Ascending aorta (tissue), 2 donors: ENCODE data around the gene PLEKHH1. TPM values are rescaled to one million over a fixed set of nuclear protein-coding genes. Genes with fewer than 3 reads are reported as not detected.
A peak's percentile ranks its signal among the peaks of the same experiment; 100 is the strongest.

Experiments
- DNase-seq, 2 donors: peaks; one replicate each; pipeline ENCODE4 v3.0.0-alpha.2; 2019; ENCODE audit warnings: low spot score in 2 of 2
- H3K27ac ChIP-seq, 2 donors: fragments of 200-600 bp; sonication (generic); one replicate each; pipeline ENCODE4 v1.5.1; 2016 to 2017; ENCODE audit warnings: mild to moderate bottlenecking in 1 of 2
- H3K27me3 ChIP-seq: fragments of 200-600 bp; sonication (generic); one replicate; pipeline ENCODE4 v1.5.1; 2017
- H3K36me3 ChIP-seq, 2 donors: fragments of 200-600 bp; sonication (generic); one replicate each; pipeline ENCODE4 v1.5.1; 2016
- H3K4me1 ChIP-seq, 2 donors: fragments of 200-600 bp; sonication (generic); one replicate each; pipeline ENCODE4 v1.5.1; 2016 to 2017; ENCODE audit warnings: mild to moderate bottlenecking in 1 of 2
- H3K4me3 ChIP-seq, 2 donors: fragments of 200-600 bp; sonication (generic); one replicate each; pipeline ENCODE4 v1.5.1; 2016 to 2017; ENCODE audit warnings: mild to moderate bottlenecking in 1 of 2
- H3K9me3 ChIP-seq, 2 donors: fragments of 200-600 bp; sonication (generic); one replicate each; pipeline ENCODE4 v1.5.1; 2016
- CTCF ChIP-seq, 3 experiments: fragments of 200-600 bp in 2 of 3; fragments of 450-650 bp in 1 of 3; sonication (generic) in 2 of 3; IDR thresholded peaks; one replicate each; pipeline ENCODE4 v1.5.1; 2016 to 2019; ENCODE audit warnings: antibody characterized with exemption in 3 of 3, mild to moderate bottlenecking in 1 of 3, moderate library complexity in 1 of 3
- intact Hi-C: fragments of 100-400 bp; cut with DNase I; formaldehyde crosslinking; loops from one replicate; pipeline ENCODE4 v1.15.1; 2023
- total RNA-seq: library from RNA; depleted of rRNA; stranded (reverse); fragments of >200 nt; gene quantifications from one replicate; pipeline ENCODE4 v1.1.0, GENCODE V29; 2016

Gene PLEKHH1
- total RNA-seq, 1 donor from 2014 or later = 15.0 TPM

GRCh38 chr14:67487937-67488893 lies 44.9 kb upstream of the PLEKHH1 start, which contains the start of gene TMEM229B:
TSS of gene TMEM229B (minus strand) at chr14:67488721. CDS start at chr14:67473923, 14,798 bp downstream.
- DNase-seq = peak in 1 of 2 donors; percentile 14
- H3K27ac ChIP-seq = no peak within 1 kb of the TSS
- no peaks in the 10 kb centered on the region for H3K36me3 ChIP-seq
- peaks cover 2 to 3% of the 10 kb centered on the region in 2 donors for H3K9me3 ChIP-seq
- peak within 1 kb of the TSS; percentile 25 to 39 for H3K4me3 ChIP-seq
- H3K27me3 ChIP-seq = no peaks in the 10 kb centered on the region
- no peak for TF ChIP-seq CTCF (IDR thresholded peaks at IDR 0.05)
- H3K4me1 ChIP-seq = no peaks in the 10 kb centered on the region
- intact Hi-C loops = no loop called here

GRCh38 chr14:67490196-67490595 lies 42.9 kb upstream of the PLEKHH1 start:
- no peak for TF ChIP-seq CTCF (IDR thresholded peaks at IDR 0.05)
- H3K36me3 ChIP-seq = no peaks in the 10 kb centered on the region
- peaks cover 7 to 16% of the 10 kb centered on the region in 2 donors for H3K9me3 ChIP-seq
- H3K4me3 ChIP-seq = no peak overlapping the region
- intact Hi-C loops = no loop called here
- H3K27ac ChIP-seq = no peak overlapping the region
- DNase-seq = no peak
- H3K27me3 ChIP-seq = no peaks in the 10 kb centered on the region
- H3K4me1 ChIP-seq = no peaks in the 10 kb centered on the region

GRCh38 chr14:67491285-67491684 lies 41.8 kb upstream of the PLEKHH1 start:
- H3K36me3 ChIP-seq = no peaks in the 10 kb centered on the region
- H3K27me3 ChIP-seq = no peaks in the 10 kb centered on the region

GRCh38 chr14:67491741-67492507 lies 41.2 kb upstream of the PLEKHH1 start:
- Histone ChIP-seq H3K36me3 (no peaks in the 10 kb centered on the region), H3K4me3 (no peak overlapping the region), H3K27ac (no peak overlapping the region), H3K4me1 (no peaks in the 10 kb centered on the region), H3K9me3 (peaks cover 7 to 16% of the 10 kb centered on the region in 2 donors), H3K27me3 (no peaks in the 10 kb centered on the region)
- intact Hi-C loops = no loop called here
- DNase-seq = no peak
- TF ChIP-seq CTCF (IDR thresholded peaks at IDR 0.05) = no peak

More at GRCh38 chr14:67491285-67491684, 41.8 kb upstream of the PLEKHH1 start:
- H3K27ac ChIP-seq = no peak overlapping the region
- H3K4me1 ChIP-seq = no peaks in the 10 kb centered on the region
- no peak overlapping the region for H3K4me3 ChIP-seq
- peaks cover 7 to 16% of the 10 kb centered on the region in 2 donors for H3K9me3 ChIP-seq
- DNase-seq = no peak
- intact Hi-C loops = no loop called here
- no peak for TF ChIP-seq CTCF (IDR thresholded peaks at IDR 0.05)

GRCh38 chr14:67492538-67492937 lies 40.6 kb upstream of the PLEKHH1 start:
- intact Hi-C loops = no loop called here

More at GRCh38 chr14:67492538-67492937, 40.6 kb upstream of the PLEKHH1 start:
- no peaks in the 10 kb centered on the region for H3K36me3 ChIP-seq
- no peak for TF ChIP-seq CTCF (IDR thresholded peaks at IDR 0.05)
- H3K27me3 ChIP-seq = no peaks in the 10 kb centered on the region
- H3K4me1 ChIP-seq = no peaks in the 10 kb centered on the region
- DNase-seq = no peak
- no peak overlapping the region for H3K4me3 ChIP-seq
- no peak overlapping the region for H3K27ac ChIP-seq
- peaks cover 7 to 16% of the 10 kb centered on the region in 2 donors for H3K9me3 ChIP-seq
